ENCODE results near the gene ZNF540. TPM values are rescaled to one million over a fixed set of nuclear protein-coding genes. Genes with fewer than 3 reads are reported as not detected.
A peak's percentile ranks its signal among the peaks of the same experiment; 100 is the strongest.
"Not testable (repeated sequence)": the region's sequence is repeated elsewhere in the genome, so short reads cannot be mapped to it uniquely, and the experiment has no call there.

ZNF540 gene
- total and polyA plus RNA-seq, 8 donors = 1.9 to 16.5 (median 3.5) TPM

DNA sequence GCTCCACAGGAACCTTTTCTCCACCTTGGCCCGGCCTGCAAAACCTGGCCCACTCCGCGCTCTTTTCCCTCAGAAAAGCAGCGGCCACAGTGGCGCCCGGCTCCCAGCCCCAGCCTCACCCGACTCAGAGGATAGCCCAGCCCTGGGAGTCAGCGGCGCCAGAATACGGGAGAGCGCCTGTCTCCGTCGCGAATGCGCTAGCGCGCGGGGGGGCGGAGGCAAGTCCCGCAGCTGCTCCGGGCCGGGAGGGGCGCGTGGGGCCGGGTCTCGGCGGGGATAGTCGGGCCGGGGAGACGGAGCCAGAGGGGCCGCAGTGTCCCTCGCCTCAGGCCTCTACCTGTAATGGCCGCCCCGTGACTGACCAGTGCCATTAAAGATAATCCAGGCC, 60.6 kb downstream of the ZNF540 start, which contains the start of gene ZFP30:
Gene ZFP30, minus strand, starts transcription at position 165 of the 388 bp plus-strand sequence. CDS start 7,643 bp downstream, outside the sequence.
- peak within 1 kb of the TSS; percentile 87 to 95 (median 94) for H3K27ac ChIP-seq
- 0 to 1% (median 0%) methylated on average over 14 to 34 of the region's 34 CpGs for WGBS, 5 donors
- H3K9me3 ChIP-seq = peaks cover 0 to 18% (median 6%) of the 10 kb centered on the region in 4 donors
- peak; percentile 85 to 96 for DNase-seq
- intact Hi-C loops (cut with DNase I; ENCODE audit: low total_unique reads) = no loop called here
- H3K4me1 ChIP-seq = peaks cover 10 to 31% (median 28%) of the 10 kb centered on the region in 4 donors
- TF ChIP-seq, protein P1, sequence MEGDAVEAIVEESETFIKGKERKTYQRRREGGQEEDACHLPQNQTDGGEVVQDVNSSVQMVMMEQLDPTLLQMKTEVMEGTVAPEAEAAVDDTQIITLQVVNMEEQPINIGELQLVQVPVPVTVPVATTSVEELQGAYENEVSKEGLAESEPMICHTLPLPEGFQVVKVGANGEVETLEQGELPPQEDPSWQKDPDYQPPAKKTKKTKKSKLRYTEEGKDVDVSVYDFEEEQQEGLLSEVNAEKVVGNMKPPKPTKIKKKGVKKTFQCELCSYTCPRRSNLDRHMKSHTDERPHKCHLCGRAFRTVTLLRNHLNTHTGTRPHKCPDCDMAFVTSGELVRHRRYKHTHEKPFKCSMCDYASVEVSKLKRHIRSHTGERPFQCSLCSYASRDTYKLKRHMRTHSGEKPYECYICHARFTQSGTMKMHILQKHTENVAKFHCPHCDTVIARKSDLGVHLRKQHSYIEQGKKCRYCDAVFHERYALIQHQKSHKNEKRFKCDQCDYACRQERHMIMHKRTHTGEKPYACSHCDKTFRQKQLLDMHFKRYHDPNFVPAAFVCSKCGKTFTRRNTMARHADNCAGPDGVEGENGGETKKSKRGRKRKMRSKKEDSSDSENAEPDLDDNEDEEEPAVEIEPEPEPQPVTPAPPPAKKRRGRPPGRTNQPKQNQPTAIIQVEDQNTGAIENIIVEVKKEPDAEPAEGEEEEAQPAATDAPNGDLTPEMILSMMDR (IDR thresholded peaks at IDR 0.05) = no peak
- TF ChIP-seq POLR2AphosphoS5 (IDR thresholded peaks at IDR 0.05) = peak in 2 of 3 donors; percentile 9 to 46
- no peak for TF ChIP-seq EP300 (IDR thresholded peaks at IDR 0.05)
- no peaks in the 10 kb centered on the region for H3K27me3 ChIP-seq
- peak within 1 kb of the TSS; percentile 60 to 89 (median 72) for H3K4me3 ChIP-seq
- peaks cover 0 to 5% (median 1%) of the 10 kb centered on the region in 4 donors for H3K36me3 ChIP-seq

DNA sequence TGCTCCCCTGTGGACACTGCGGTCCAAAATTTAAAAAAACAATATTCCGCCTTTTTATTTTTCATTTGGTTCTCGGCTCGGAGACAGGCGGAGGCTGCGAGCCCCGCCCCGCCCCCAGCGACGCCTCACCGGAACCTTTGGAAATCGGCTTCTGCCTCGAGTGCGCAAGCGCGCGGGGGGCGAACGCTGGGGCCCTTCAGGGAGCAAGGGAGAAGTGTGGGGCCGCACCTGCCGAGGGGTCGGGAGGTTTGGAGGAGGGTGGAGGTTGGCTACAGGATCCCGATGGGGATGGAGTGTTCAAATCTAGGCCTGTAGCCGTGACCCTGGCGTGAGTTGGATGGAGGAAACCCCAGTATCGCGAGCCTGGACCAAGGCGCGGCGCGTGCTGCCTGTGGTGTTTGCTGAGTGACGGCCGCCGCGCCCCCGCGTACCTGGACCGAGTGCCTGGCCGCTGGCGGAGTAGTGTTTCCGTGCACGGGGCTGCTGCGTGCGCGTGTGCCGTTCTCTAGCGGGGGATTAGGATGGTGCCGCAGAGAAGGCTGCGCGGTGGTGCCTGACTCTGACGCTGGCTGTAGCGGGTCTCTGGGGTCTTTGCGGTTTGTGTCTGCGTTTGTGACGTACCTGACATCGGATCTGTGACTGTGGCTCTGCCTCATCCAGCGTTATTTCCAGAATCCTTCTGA, 61.2 kb downstream of the ZNF540 start:
- peak overlapping the region; percentile 87 to 95 (median 94) for H3K27ac ChIP-seq
- 0 to 1% (median 0%) methylated on average over 50 to 57 of the region's 57 CpGs for WGBS, 5 donors
- peaks cover 10 to 31% (median 28%) of the 10 kb centered on the region in 4 donors for H3K4me1 ChIP-seq
- peaks cover 0 to 8% (median under 1%) of the 10 kb centered on the region in 4 donors for H3K36me3 ChIP-seq
- intact Hi-C loops (cut with DNase I; ENCODE audit: low total_unique reads) = no loop called here
- DNase-seq = peak; percentile 79 to 95
- peaks cover 0 to 18% (median 7%) of the 10 kb centered on the region in 4 donors for H3K9me3 ChIP-seq
- no peaks in the 10 kb centered on the region for H3K27me3 ChIP-seq
- TF ChIP-seq POLR2A (IDR thresholded peaks at IDR 0.05) = no peak
- peak; percentile 3 to 9 (median 7) for TF ChIP-seq POLR2AphosphoS5 (IDR thresholded peaks at IDR 0.05)
- H3K4me3 ChIP-seq = peak overlapping the region; percentile 60 to 89 (median 72)

DNA sequence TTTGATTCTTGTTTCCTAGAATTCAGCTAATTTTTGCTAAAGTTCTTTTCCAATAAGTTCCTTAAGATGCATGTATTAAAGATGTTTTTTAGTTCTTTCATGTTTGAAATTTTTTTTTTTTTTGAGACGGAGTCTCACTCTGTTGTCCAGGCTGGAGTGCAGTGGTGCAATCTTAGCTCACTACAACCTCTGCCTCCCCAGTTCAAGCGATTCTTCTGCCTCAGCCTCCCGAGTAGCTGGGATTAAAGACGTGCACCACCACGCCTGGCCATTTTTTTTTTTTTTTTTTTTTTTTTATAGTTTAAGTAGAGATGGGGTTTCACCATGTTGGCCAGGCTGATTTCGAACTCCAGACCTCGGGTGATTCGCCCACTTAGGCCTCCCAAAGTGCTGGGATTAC, 62.5 kb downstream of the ZNF540 start:
- DNase-seq; H3K27ac ChIP-seq; H3K4me3 ChIP-seq; H3K27me3 ChIP-seq; intact Hi-C loops (cut with DNase I; ENCODE audit: low total_unique reads): not testable (repeated sequence)
- WGBS, 5 donors = 95 to 98% (median 96%) methylated on average over 8 of the region's 8 CpGs
- peaks cover 0 to 26% (median 15%) of the 10 kb centered on the region in 4 donors for H3K9me3 ChIP-seq
- peaks cover 10 to 31% (median 28%) of the 10 kb centered on the region in 4 donors for H3K4me1 ChIP-seq
- peaks cover 0 to 11% (median 0%) of the 10 kb centered on the region in 4 donors for H3K36me3 ChIP-seq

Other genes with a start within 250 kb of the ZNF540 start
- gene ZNF527, start 223.8 kb upstream of the ZNF540 start, total RNA-seq = 10 to 100 TPM in 1 of 5 donors, 1 to 10 TPM in 4; 2.7 to 20.6 (median 8.2) TPM
- gene ZNF527, start 223.8 kb upstream of the ZNF540 start, polyA plus RNA-seq = 1 to 10 TPM; 2.3 to 3.2 (median 2.6) TPM
- gene ZNF569, start 127.4 kb upstream of the ZNF540 start, total RNA-seq = 10 to 100 TPM in 1 of 5 donors, 1 to 10 TPM in 2, not detected in 2; 2.0 to 25.4 (median 7.2) TPM
- 1 to 10 TPM; 1.7 to 2.6 (median 2.1) TPM for gene ZNF569, start 127.4 kb upstream of the ZNF540 start, polyA plus RNA-seq
- gene ZNF570, start 125.5 kb upstream of the ZNF540 start, total RNA-seq = 10 to 100 TPM in 2 of 5 donors, 1 to 10 TPM in 3; 3.8 to 17.1 (median 8.8) TPM
- gene ZNF570, start 125.5 kb upstream of the ZNF540 start, polyA plus RNA-seq = 1 to 10 TPM; 1.4 to 2.4 (median 1.6) TPM
- 10 to 100 TPM in 3 of 5 donors, 1 to 10 TPM in 1, under 1 TPM in 1; 0.29 to 46.4 (median 13.4) TPM for gene ZNF793, start 87.9 kb upstream of the ZNF540 start, total RNA-seq
- gene ZNF793, start 87.9 kb upstream of the ZNF540 start, polyA plus RNA-seq = 1 to 10 TPM in 2 of 3 donors, under 1 TPM in 1; 0.81 to 3.0 (median 1.8) TPM
- 1 to 10 TPM; 1.7 to 7.2 (median 3.6) TPM for gene ZNF571, start 84 bp upstream of the ZNF540 start, total RNA-seq
- 1 to 10 TPM; 1.3 to 2.1 (median 1.7) TPM for gene ZNF571, start 84 bp upstream of the ZNF540 start, polyA plus RNA-seq
- 10 to 100 TPM in 2 of 5 donors, 1 to 10 TPM in 2, under 1 TPM in 1; 0.45 to 27.7 (median 5.5) TPM for gene ZFP30, start 60.6 kb downstream of the ZNF540 start, total RNA-seq
- 1 to 10 TPM; 2.1 to 2.9 (median 2.6) TPM for gene ZFP30, start 60.6 kb downstream of the ZNF540 start, polyA plus RNA-seq
- gene ZNF607, start 124.9 kb downstream of the ZNF540 start, total RNA-seq = 1 to 10 TPM; 1.4 to 7.0 (median 4.6) TPM
- 1 to 10 TPM in 2 of 3 donors, under 1 TPM in 1; 0.76 to 2.8 (median 1.3) TPM for gene ZNF607, start 124.9 kb downstream of the ZNF540 start, polyA plus RNA-seq
- gene ZNF573, start 184.7 kb downstream of the ZNF540 start, total RNA-seq = 10 to 100 TPM in 3 of 5 donors, 1 to 10 TPM in 1, not detected in 1; 3.1 to 22.6 (median 11.0) TPM
- gene ZNF573, start 184.7 kb downstream of the ZNF540 start, polyA plus RNA-seq = 1 to 10 TPM in 2 of 3 donors, under 1 TPM in 1; 0.68 to 2.7 (median 1.2) TPM

Measured in stomach (tissue), 9 donors.